Panc1 (cell line): ENCODE measurements around the gene KRTAP3-3. TPM values are rescaled to one million over a fixed set of nuclear protein-coding genes. Genes with fewer than 3 reads are reported as not detected.

Source experiments
- ATAC-seq: fragments of 200-7000 bp; cut with Tn5 transposase; 2 replicates; pipeline ENCODE4 v1.9.1; 2020; ENCODE audit warnings: mild to moderate bottlenecking, moderate library complexity
- BruUV-seq: library from RNA; stranded (reverse); fragments of 400-500 nt; replicated peaks from 2 replicates; lab custom pipeline; 2021; lab: Mats Ljungman, UMichigan
- CTCF ChIA-PET: fragments of 300-600 bp; sonication (Branson Sonifier 250); formaldehyde crosslinking; loops from one replicate; lab custom pipeline; 2022; ENCODE audit warnings: antibody characterized with exemption; lab: Charles Lee
- POLR2A ChIA-PET: fragments of 300-600 bp; sonication (Branson Sonifier 250); formaldehyde crosslinking; loops from one replicate; lab custom pipeline; 2022; ENCODE audit warnings: antibody characterized with exemption; lab: Charles Lee
- DNase-seq: peaks from one replicate; pipeline ENCODE4 v3.0.0-alpha.2; 2010; ENCODE audit warnings: low read depth, low spot score
- H3K27ac ChIP-seq: 2 replicates; pipeline ENCODE4 v1.5.1; 2011; ENCODE audit warnings: mild to moderate bottlenecking, low read length, inconsistent platforms
- H3K27me3 ChIP-seq: fragments of 200-500 bp; sonication (Bioruptor generic); 2 replicates; pipeline ENCODE4 v1.6.0; 2014; ENCODE audit warnings: low read length, inconsistent platforms; ENCODE audit not compliant: control insufficient read depth, insufficient read depth
- H3K36me3 ChIP-seq: fragments of 200-500 bp; sonication (Bioruptor generic); 2 replicates; pipeline ENCODE4 v1.5.1; 2014; ENCODE audit warnings: inconsistent platforms, mild to moderate bottlenecking, low read length, moderate library complexity; ENCODE audit not compliant: control insufficient read depth, insufficient read depth
- H3K4me1 ChIP-seq: 2 replicates; pipeline ENCODE4 v1.5.1; 2011; ENCODE audit warnings: inconsistent platforms, mild to moderate bottlenecking, low read length, moderate library complexity; ENCODE audit not compliant: control insufficient read depth, insufficient read depth
- H3K4me3 ChIP-seq, 2 experiments: 2 replicates each; pipeline ENCODE4 v1.5.1; 2011 to 2012; ENCODE audit warnings: low read depth in 2 of 2, low read length in 2 of 2, mild to moderate bottlenecking in 2 of 2, inconsistent platforms in 1 of 2, moderate library complexity in 1 of 2
- H3K9me3 ChIP-seq: fragments of 200-500 bp; sonication (Bioruptor generic); 2 replicates; pipeline ENCODE4 v1.5.1; 2014; ENCODE audit warnings: low read depth, mild to moderate bottlenecking, inconsistent platforms, low read length, moderate library complexity; ENCODE audit not compliant: control insufficient read depth, insufficient read depth
- POLR2AphosphoS5 ChIP-seq: IDR thresholded peaks from 2 replicates; pipeline ENCODE4 v1.6.1; 2012; ENCODE audit warnings: mild to moderate bottlenecking, low read depth, low read length, moderate library complexity
- SIN3A ChIP-seq: IDR thresholded peaks from 2 replicates; pipeline ENCODE4 v1.6.1; 2012; ENCODE audit warnings: low read depth, mild to moderate bottlenecking, low read length, moderate library complexity, borderline replicate concordance; ENCODE audit not compliant: insufficient read depth
- TCF7L2 ChIP-seq: IDR thresholded peaks from 2 replicates; pipeline ENCODE4 v1.6.1; 2011; ENCODE audit warnings: mild to moderate bottlenecking, low read depth, low read length, inconsistent platforms
- in situ Hi-C: cut with HindIII; loops from 2 replicates; pipeline ENCODE4 v1.10.0; 2016; ENCODE audit warnings: low sequenced_read_pairs, low pct_unique_long_range_greater_than_20kb
- intact Hi-C: fragments of 100-400 bp; cut with micrococcal nuclease; formaldehyde crosslinking; loops from one replicate; pipeline ENCODE4 v1.10.0; 2022; ENCODE audit not compliant: unreplicated experiment
- total RNA-seq: library from RNA; stranded (reverse); gene quantifications from one replicate; pipeline ENCODE4 v1.2.1, GENCODE V29; 2021; ENCODE audit not compliant: unreplicated experiment
- TF ChIP-seq, protein P1 (sequence below), 2 experiments: IDR thresholded peaks; 2 replicates each; pipeline ENCODE4 v1.6.1; 2011 to 2012; ENCODE audit warnings: low read depth in 2 of 2, control low read depth in 1 of 2, low read length in 1 of 2, mild to moderate bottlenecking in 1 of 2, moderate library complexity in 1 of 2; ENCODE audit not compliant: insufficient read depth in 1 of 2
- TF ChIP-seq, protein P2 (sequence below): fragments of 450-650 bp; IDR thresholded peaks from 2 replicates; pipeline ENCODE4 v1.5.1; 2017; ENCODE audit warnings: mild to moderate bottlenecking

The KRTAP3-3 gene
- total RNA-seq, 1 experiment from 2014 or later, result not detected

DNA sequence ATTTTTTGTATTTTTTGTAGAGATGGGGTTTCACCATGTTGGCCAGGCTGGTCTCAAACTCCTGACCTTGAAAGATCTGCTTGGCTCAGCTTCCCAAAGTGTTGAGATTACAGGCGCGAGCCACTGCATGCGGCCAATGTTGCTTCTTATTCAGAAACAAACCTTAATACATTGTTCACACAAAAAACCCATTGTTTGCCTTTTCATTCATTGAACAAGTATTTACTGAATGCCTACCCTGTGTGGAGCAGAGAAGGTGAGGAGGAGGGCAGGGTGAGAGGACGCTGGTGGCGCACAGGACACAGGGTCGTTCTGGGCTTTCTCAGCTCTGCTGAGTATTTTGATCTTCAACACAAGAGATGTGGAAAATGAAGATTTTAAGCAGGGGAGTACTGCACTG lies 48.5 kb downstream of the KRTAP3-3 start:
- H3K27me3 ChIP-seq, result peaks cover 12% of the 10 kb centered on the region
- no peaks in the 10 kb centered on the region for H3K9me3 ChIP-seq
- H3K4me1 ChIP-seq, result no peaks in the 10 kb centered on the region
- TF ChIP-seq, protein P1, sequence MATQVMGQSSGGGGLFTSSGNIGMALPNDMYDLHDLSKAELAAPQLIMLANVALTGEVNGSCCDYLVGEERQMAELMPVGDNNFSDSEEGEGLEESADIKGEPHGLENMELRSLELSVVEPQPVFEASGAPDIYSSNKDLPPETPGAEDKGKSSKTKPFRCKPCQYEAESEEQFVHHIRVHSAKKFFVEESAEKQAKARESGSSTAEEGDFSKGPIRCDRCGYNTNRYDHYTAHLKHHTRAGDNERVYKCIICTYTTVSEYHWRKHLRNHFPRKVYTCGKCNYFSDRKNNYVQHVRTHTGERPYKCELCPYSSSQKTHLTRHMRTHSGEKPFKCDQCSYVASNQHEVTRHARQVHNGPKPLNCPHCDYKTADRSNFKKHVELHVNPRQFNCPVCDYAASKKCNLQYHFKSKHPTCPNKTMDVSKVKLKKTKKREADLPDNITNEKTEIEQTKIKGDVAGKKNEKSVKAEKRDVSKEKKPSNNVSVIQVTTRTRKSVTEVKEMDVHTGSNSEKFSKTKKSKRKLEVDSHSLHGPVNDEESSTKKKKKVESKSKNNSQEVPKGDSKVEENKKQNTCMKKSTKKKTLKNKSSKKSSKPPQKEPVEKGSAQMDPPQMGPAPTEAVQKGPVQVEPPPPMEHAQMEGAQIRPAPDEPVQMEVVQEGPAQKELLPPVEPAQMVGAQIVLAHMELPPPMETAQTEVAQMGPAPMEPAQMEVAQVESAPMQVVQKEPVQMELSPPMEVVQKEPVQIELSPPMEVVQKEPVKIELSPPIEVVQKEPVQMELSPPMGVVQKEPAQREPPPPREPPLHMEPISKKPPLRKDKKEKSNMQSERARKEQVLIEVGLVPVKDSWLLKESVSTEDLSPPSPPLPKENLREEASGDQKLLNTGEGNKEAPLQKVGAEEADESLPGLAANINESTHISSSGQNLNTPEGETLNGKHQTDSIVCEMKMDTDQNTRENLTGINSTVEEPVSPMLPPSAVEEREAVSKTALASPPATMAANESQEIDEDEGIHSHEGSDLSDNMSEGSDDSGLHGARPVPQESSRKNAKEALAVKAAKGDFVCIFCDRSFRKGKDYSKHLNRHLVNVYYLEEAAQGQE (IDR thresholded peaks at IDR 0.05; ENCODE audit: insufficient read depth in 1 of 2, low read depth in 2 of 2, low read length in 1 of 2), result no peak
- TF ChIP-seq, protein P2, sequence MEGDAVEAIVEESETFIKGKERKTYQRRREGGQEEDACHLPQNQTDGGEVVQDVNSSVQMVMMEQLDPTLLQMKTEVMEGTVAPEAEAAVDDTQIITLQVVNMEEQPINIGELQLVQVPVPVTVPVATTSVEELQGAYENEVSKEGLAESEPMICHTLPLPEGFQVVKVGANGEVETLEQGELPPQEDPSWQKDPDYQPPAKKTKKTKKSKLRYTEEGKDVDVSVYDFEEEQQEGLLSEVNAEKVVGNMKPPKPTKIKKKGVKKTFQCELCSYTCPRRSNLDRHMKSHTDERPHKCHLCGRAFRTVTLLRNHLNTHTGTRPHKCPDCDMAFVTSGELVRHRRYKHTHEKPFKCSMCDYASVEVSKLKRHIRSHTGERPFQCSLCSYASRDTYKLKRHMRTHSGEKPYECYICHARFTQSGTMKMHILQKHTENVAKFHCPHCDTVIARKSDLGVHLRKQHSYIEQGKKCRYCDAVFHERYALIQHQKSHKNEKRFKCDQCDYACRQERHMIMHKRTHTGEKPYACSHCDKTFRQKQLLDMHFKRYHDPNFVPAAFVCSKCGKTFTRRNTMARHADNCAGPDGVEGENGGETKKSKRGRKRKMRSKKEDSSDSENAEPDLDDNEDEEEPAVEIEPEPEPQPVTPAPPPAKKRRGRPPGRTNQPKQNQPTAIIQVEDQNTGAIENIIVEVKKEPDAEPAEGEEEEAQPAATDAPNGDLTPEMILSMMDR, result no peak
- no peak for TF ChIP-seq SIN3A
- TF ChIP-seq POLR2AphosphoS5, result no peak
- no peak for TF ChIP-seq TCF7L2
- no peak overlapping the region for H3K4me3 ChIP-seq
- no peak for ATAC-seq
- intact Hi-C loops (no loop called here), in situ Hi-C loops (no loop called here)
- no TSS peak for BruUV-seq
- ChIA-PET POLR2A (no interaction called here), CTCF (no interaction called here)
- DNase-seq, result no peak
- no peaks in the 10 kb centered on the region for H3K36me3 ChIP-seq
- no peak overlapping the region for H3K27ac ChIP-seq

- Histone ChIP-seq H3K4me1 (no peaks in the 10 kb centered on the region), H3K9me3 (no peaks in the 10 kb centered on the region), H3K4me3 (no peak overlapping the region), H3K27me3 (peaks cover 8% of the 10 kb centered on the region; the same call in 1 of the 2 replicates), H3K27ac (no peak overlapping the region), H3K36me3 (no peaks in the 10 kb centered on the region)
- POLR2A ChIA-PET, result no interaction called here
- CTCF ChIA-PET, result no interaction called here
- ATAC-seq (no peak), DNase-seq (no peak)
- in situ Hi-C loops (no loop called here), intact Hi-C loops (no loop called here)
- TF ChIP-seq SIN3A, result no peak
- TF ChIP-seq, protein P2, result no peak
- TF ChIP-seq TCF7L2, result no peak
- TF ChIP-seq POLR2AphosphoS5, result no peak
- TF ChIP-seq, protein P1 (IDR thresholded peaks at IDR 0.05; ENCODE audit: insufficient read depth in 1 of 2, low read depth in 2 of 2, low read length in 1 of 2), result no peak
- no TSS peak for BruUV-seq
Measured at GRCh38 chr17:40944531-40944930, 49.4 kb downstream of the KRTAP3-3 start.
